ENCODE measurements around the gene TARS1. TPM values are rescaled to one million over a fixed set of nuclear protein-coding genes. Genes with fewer than 3 reads are reported as not detected.

Gene TARS1
- total RNA-seq, 1 experiment from 2014 or later: 417 TPM

DNA sequence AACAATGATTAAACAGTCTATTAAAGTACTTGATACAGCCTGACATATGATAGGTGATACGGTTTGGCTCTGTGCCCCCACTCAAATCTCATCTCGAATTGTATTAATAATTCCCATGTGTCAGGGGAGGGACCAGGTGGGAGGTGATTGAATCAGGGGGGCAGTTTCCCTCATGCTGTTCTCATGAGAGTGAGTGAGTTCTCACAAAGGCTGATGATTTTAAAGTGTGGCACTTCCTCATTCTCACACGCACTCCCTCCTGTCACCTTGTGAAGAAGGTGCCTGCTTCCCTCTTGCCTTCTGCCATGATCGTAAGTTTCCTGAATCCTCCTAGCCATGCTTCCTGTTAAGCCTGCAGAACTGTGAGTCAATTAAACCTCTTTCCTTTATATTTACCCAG is 40.1 kb upstream of the TARS1 start:
- TF ChIP-seq, protein P1, sequence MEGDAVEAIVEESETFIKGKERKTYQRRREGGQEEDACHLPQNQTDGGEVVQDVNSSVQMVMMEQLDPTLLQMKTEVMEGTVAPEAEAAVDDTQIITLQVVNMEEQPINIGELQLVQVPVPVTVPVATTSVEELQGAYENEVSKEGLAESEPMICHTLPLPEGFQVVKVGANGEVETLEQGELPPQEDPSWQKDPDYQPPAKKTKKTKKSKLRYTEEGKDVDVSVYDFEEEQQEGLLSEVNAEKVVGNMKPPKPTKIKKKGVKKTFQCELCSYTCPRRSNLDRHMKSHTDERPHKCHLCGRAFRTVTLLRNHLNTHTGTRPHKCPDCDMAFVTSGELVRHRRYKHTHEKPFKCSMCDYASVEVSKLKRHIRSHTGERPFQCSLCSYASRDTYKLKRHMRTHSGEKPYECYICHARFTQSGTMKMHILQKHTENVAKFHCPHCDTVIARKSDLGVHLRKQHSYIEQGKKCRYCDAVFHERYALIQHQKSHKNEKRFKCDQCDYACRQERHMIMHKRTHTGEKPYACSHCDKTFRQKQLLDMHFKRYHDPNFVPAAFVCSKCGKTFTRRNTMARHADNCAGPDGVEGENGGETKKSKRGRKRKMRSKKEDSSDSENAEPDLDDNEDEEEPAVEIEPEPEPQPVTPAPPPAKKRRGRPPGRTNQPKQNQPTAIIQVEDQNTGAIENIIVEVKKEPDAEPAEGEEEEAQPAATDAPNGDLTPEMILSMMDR (conservative IDR thresholded peaks at IDR 0.05): no peak
- H2BK120ac ChIP-seq (ENCODE audit: low read depth, low read length, poor library complexity, severe bottlenecking): no peak overlapping the region
- H4K91ac ChIP-seq (ENCODE audit: insufficient read length, low read depth, low read length): no peak overlapping the region
- Mint-ChIP-seq H3K4me1 (peaks cover 6 to 8% of the 10 kb centered on the region in 2 experiments), H3K9me3 (no peaks in the 10 kb centered on the region), H3K27ac (no peak overlapping the region), H3K36me3 (ENCODE audit: insufficient read depth in 1 of 3, low read depth in 3 of 3) (no peaks in the 10 kb centered on the region), H3K27me3 (ENCODE audit: low read depth) (no peaks in the 10 kb centered on the region), H3K4me3 (no peak overlapping the region)
- WGBS (ENCODE audit: extremely low coverage, insufficient read length, low lambda C conversion rate): no CpG with 5 or more reads among the region's 4 CpGs
- no peak overlapping the region for H3K14ac ChIP-seq (ENCODE audit: insufficient read depth, low read length)
- H3K27ac ChIP-seq (ENCODE audit: insufficient read length, low read depth, low read length): no peak overlapping the region
- H3K4me1 ChIP-seq (ENCODE audit: insufficient read depth, low read length): no peaks in the 10 kb centered on the region
- H3K23ac ChIP-seq (ENCODE audit: insufficient read length, low read depth, low read length): no peak overlapping the region
- H3K56ac ChIP-seq (ENCODE audit: insufficient read length, low read depth, low read length): no peak overlapping the region
- no peak overlapping the region for H3K4me2 ChIP-seq (ENCODE audit: insufficient read depth, insufficient read length, low read length)
- no peak overlapping the region for H4K8ac ChIP-seq (replicated peaks; ENCODE audit: insufficient read length, low read depth, low read length)
- no peak overlapping the region for H3K18ac ChIP-seq (ENCODE audit: insufficient read length, low read depth, low read length)
- H3K79me2 ChIP-seq (ENCODE audit: insufficient read depth, low read length): no peaks in the 10 kb centered on the region
- H2AFZ ChIP-seq (ENCODE audit: low read length): no peak overlapping the region
- no peak for DNase-seq
- H2BK12ac ChIP-seq (ENCODE audit: insufficient read length, low read depth, low read length): no peak overlapping the region
- no peaks in the 10 kb centered on the region for H3K9me3 ChIP-seq (ENCODE audit: control insufficient read depth, low read depth, low read length)
- no peak overlapping the region for H2BK15ac ChIP-seq (ENCODE audit: low read depth, low read length)
- no peaks in the 10 kb centered on the region for H4K20me1 ChIP-seq (ENCODE audit: control insufficient read depth, insufficient read depth, insufficient read length)
- H3K27me3 ChIP-seq (ENCODE audit: insufficient read depth, low read length): no peaks in the 10 kb centered on the region
- H2AK5ac ChIP-seq (ENCODE audit: insufficient read length, low read length): no peak overlapping the region
- H4K5ac ChIP-seq (ENCODE audit: insufficient read length, low read depth, low read length): no peak overlapping the region
- no peaks in the 10 kb centered on the region for H3K79me1 ChIP-seq (ENCODE audit: insufficient read depth, low read depth, low read length, poor library complexity, severe bottlenecking)
- no peak overlapping the region for H2BK5ac ChIP-seq (ENCODE audit: insufficient read length, low read length)
- no peaks in the 10 kb centered on the region for H3K23me2 ChIP-seq (ENCODE audit: insufficient read length, low read depth, low read length, poor library complexity, severe bottlenecking)
- H3K9ac ChIP-seq (ENCODE audit: extremely low read depth, insufficient read length, low read length): no peak overlapping the region
- H2BK20ac ChIP-seq (ENCODE audit: low read depth, low read length, poor library complexity, severe bottlenecking): no peak overlapping the region
- H3K4ac ChIP-seq (ENCODE audit: low read depth, low read length): no peak overlapping the region
- no peak overlapping the region for H3T11ph ChIP-seq (ENCODE audit: low read length)
